Liver (tissue), 3 donors: ENCODE results near the gene ADAP1.
A peak's percentile ranks its signal among the peaks of the same experiment; 100 is the strongest.

ENCODE experiments used
- CTCF ChIP-seq: fragments of 150-350 bp; IDR thresholded peaks from 2 replicates; pipeline ENCODE4 v1.5.1; 2017; ENCODE audit warnings: improper control_type of control experiment, low read depth, low read length; ENCODE audit not compliant: missing input control
- FOXA1 ChIP-seq: IDR thresholded peaks from 2 replicates; pipeline ENCODE4 v1.6.1; 2016; ENCODE audit warnings: antibody characterized with exemption
- GABPA ChIP-seq, 2 donors: IDR thresholded peaks in 1 of 2; conservative IDR thresholded peaks in 1 of 2; 2 replicates each; pipeline ENCODE4 v1.6.1; 2016; ENCODE audit warnings: antibody characterized with exemption in 2 of 2, mild to moderate bottlenecking in 1 of 2, moderate library complexity in 1 of 2
- JUND ChIP-seq, 2 donors: IDR thresholded peaks; 2 replicates each; pipeline ENCODE4 v1.6.1; 2016; ENCODE audit warnings: antibody characterized with exemption in 2 of 2
- RAD21 ChIP-seq, 2 donors: IDR thresholded peaks; 2 replicates each; pipeline ENCODE4 v1.6.1; 2016; ENCODE audit warnings: antibody characterized with exemption in 2 of 2, mild to moderate bottlenecking in 2 of 2
- REST ChIP-seq: IDR thresholded peaks from 2 replicates; pipeline ENCODE4 v1.6.1; 2016; ENCODE audit warnings: antibody characterized with exemption, mild to moderate bottlenecking
- TF ChIP-seq, protein P1 (sequence below): IDR thresholded peaks from 2 replicates; pipeline ENCODE4 v1.6.1; 2016; ENCODE audit warnings: antibody characterized with exemption
- donor health status: healthy.
- donor health status: healthy.

GRCh38 chr7:954330-955238 lies at the start of gene ADAP1:
- peak; percentile 9 for TF ChIP-seq CTCF
- TF ChIP-seq JUND (IDR thresholded peaks at IDR 0.05), result no peak
- TF ChIP-seq GABPA (IDR thresholded peaks at IDR 0.05 in 1 of 2, conservative IDR thresholded peaks at IDR 0.05 in 1 of 2), result no peak
- TF ChIP-seq RAD21 (IDR thresholded peaks at IDR 0.05), result no peak
- no peak for TF ChIP-seq FOXA1
- TF ChIP-seq, protein P1, sequence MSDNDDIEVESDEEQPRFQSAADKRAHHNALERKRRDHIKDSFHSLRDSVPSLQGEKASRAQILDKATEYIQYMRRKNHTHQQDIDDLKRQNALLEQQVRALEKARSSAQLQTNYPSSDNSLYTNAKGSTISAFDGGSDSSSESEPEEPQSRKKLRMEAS, result no peak
- TF ChIP-seq REST, result no peak
